MCF 10A (cell line): Measurements from ENCODE around the gene LRRC58. TPM values are rescaled to one million over a fixed set of nuclear protein-coding genes. Genes with fewer than 3 reads are reported as not detected.

Source experiments
- BruUV-seq: library from RNA; stranded (reverse); fragments of 400-500 nt; replicated peaks from 2 replicates; lab custom pipeline; 2021; lab: Mats Ljungman, UMichigan
- CTCF ChIA-PET: fragments of 300-600 bp; sonication (Branson Sonifier 250); formaldehyde crosslinking; extraction: SDS; loops from one replicate; lab custom pipeline; 2021; ENCODE audit warnings: antibody characterized with exemption, inconsistent platforms; lab: Yijun Ruan, JAX
- POLR2A ChIA-PET: fragments of 300-600, 350-650 bp; sonication (Branson Sonifier 250); formaldehyde crosslinking; extraction: SDS; loops from one replicate; lab custom pipeline; 2020; ENCODE audit warnings: antibody characterized with exemption, inconsistent platforms; lab: Yijun Ruan, JAX
- DNase-seq: peaks from one replicate; pipeline ENCODE4 v3.0.0-alpha.2; 2018; ENCODE audit not compliant: unreplicated experiment
- H3K27ac Mint-ChIP-seq: one replicate; pipeline ENCODE4 v1.8.0; 2022; ENCODE audit warnings: mild to moderate bottlenecking, low read depth, mixed read lengths; ENCODE audit not compliant: unreplicated experiment
- H3K27me3 Mint-ChIP-seq: one replicate; pipeline ENCODE4 v1.8.0; 2022; ENCODE audit warnings: mixed read lengths; ENCODE audit not compliant: insufficient read depth, unreplicated experiment
- H3K36me3 Mint-ChIP-seq: one replicate; pipeline ENCODE4 v1.8.0; 2022; ENCODE audit warnings: mild to moderate bottlenecking, moderate library complexity, mixed read lengths; ENCODE audit not compliant: insufficient read depth, unreplicated experiment
- H3K4me1 Mint-ChIP-seq: one replicate; pipeline ENCODE4 v1.8.0; 2022; ENCODE audit warnings: mixed read lengths; ENCODE audit not compliant: insufficient read depth, unreplicated experiment
- H3K4me3 Mint-ChIP-seq: one replicate; pipeline ENCODE4 v1.8.0; 2022; ENCODE audit warnings: mild to moderate bottlenecking, moderate library complexity, mixed read lengths; ENCODE audit not compliant: unreplicated experiment
- H3K9me3 Mint-ChIP-seq: one replicate; pipeline ENCODE4 v1.8.0; 2022; ENCODE audit warnings: mixed read lengths; ENCODE audit not compliant: unreplicated experiment
- intact Hi-C: fragments of 100-400 bp; cut with micrococcal nuclease; formaldehyde crosslinking; loops from 2 replicates; pipeline ENCODE4 v1.14.1; 2022
- total RNA-seq: library from RNA; stranded (reverse); gene quantifications from 2 replicates; pipeline ENCODE4 v1.2.3, GENCODE V29; 2022
- TF ChIP-seq, protein P1 (sequence below): fragments of 200-600 bp; IDR thresholded peaks from one replicate; pipeline ENCODE4 v1.8.0; 2022; ENCODE audit warnings: antibody characterized with exemption, mild to moderate bottlenecking; ENCODE audit not compliant: unreplicated experiment

The LRRC58 gene
- total RNA-seq, 1 experiment from 2014 or later: 25.8 TPM

GRCh38 chr3:120280026-120280425 is 69.1 kb downstream of the LRRC58 start:
- Mint-ChIP-seq H3K27ac (no peak overlapping the region), H3K27me3 (no peaks in the 10 kb centered on the region), H3K9me3 (no peaks in the 10 kb centered on the region), H3K36me3 (no peaks in the 10 kb centered on the region), H3K4me1 (no peaks in the 10 kb centered on the region), H3K4me3 (no peak overlapping the region)
- BruUV-seq: no TSS peak
- intact Hi-C loops: no loop called here
- TF ChIP-seq, protein P1, sequence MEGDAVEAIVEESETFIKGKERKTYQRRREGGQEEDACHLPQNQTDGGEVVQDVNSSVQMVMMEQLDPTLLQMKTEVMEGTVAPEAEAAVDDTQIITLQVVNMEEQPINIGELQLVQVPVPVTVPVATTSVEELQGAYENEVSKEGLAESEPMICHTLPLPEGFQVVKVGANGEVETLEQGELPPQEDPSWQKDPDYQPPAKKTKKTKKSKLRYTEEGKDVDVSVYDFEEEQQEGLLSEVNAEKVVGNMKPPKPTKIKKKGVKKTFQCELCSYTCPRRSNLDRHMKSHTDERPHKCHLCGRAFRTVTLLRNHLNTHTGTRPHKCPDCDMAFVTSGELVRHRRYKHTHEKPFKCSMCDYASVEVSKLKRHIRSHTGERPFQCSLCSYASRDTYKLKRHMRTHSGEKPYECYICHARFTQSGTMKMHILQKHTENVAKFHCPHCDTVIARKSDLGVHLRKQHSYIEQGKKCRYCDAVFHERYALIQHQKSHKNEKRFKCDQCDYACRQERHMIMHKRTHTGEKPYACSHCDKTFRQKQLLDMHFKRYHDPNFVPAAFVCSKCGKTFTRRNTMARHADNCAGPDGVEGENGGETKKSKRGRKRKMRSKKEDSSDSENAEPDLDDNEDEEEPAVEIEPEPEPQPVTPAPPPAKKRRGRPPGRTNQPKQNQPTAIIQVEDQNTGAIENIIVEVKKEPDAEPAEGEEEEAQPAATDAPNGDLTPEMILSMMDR: no peak
- no peak for DNase-seq
- ChIA-PET POLR2A (no interaction called here), CTCF (interaction anchor here (1.2 to 1.4 kb wide), 2 partner anchors 11 to 138 kb away, joined by 4 to 5 read pairs; no protein-coding TSS in a partner anchor)

- peaks cover 7% of the 10 kb centered on the region for H3K27me3 Mint-ChIP-seq
- intact Hi-C loops: no loop called here
- no peaks in the 10 kb centered on the region for H3K9me3 Mint-ChIP-seq
- POLR2A ChIA-PET: no interaction called here
- CTCF ChIA-PET: interaction anchor here (0.6 to 1.1 kb wide), 2 partner anchors 22 to 140 kb away, joined by 3 read pairs; no protein-coding TSS in a partner anchor
- TF ChIP-seq, protein P1: no peak
- no peak overlapping the region for H3K4me3 Mint-ChIP-seq
- no peak overlapping the region for H3K27ac Mint-ChIP-seq
- no peaks in the 10 kb centered on the region for H3K36me3 Mint-ChIP-seq
- no peaks in the 10 kb centered on the region for H3K4me1 Mint-ChIP-seq
- DNase-seq: no peak
- no TSS peak for BruUV-seq
Observed at GRCh38 chr3:120276767-120277166, 72.4 kb downstream of the LRRC58 start.

GRCh38 chr3:120275618-120276017 is 73.5 kb downstream of the LRRC58 start:
- Mint-ChIP-seq H3K36me3 (no peaks in the 10 kb centered on the region), H3K27ac (no peak overlapping the region), H3K27me3 (peaks cover 7% of the 10 kb centered on the region), H3K4me1 (no peaks in the 10 kb centered on the region), H3K4me3 (no peak overlapping the region), H3K9me3 (no peaks in the 10 kb centered on the region)
- ChIA-PET POLR2A (no interaction called here), CTCF (no interaction called here)
- intact Hi-C loops: no loop called here
- DNase-seq: no peak
- TF ChIP-seq, protein P1: no peak
- BruUV-seq: no TSS peak

GRCh38 chr3:120274739-120275167 is 74.4 kb downstream of the LRRC58 start:
- Mint-ChIP-seq H3K9me3 (no peaks in the 10 kb centered on the region), H3K4me1 (no peaks in the 10 kb centered on the region), H3K4me3 (no peak overlapping the region), H3K27me3 (peaks cover 7% of the 10 kb centered on the region), H3K27ac (no peak overlapping the region), H3K36me3 (no peaks in the 10 kb centered on the region)
- no peak for DNase-seq
- ChIA-PET POLR2A (no interaction called here), CTCF (interaction anchor here (0.5 kb wide), 1 partner anchor 189 kb away, joined by 3 read pairs; no protein-coding TSS in a partner anchor)
- intact Hi-C loops: no loop called here
- BruUV-seq: no TSS peak
- TF ChIP-seq, protein P1: no peak

Other genes with a start within 250 kb of the LRRC58 start
- gene GPR156, start 64.1 kb downstream of the LRRC58 start, total RNA-seq: 0.72 and 1.0 TPM in 2 replicates
- gene FSTL1, start 101.6 kb upstream of the LRRC58 start, total RNA-seq: 49.4 and 56.4 TPM in 2 replicates
- 96.1 and 113 TPM in 2 replicates for gene NDUFB4, start 247.0 kb upstream of the LRRC58 start, total RNA-seq